K562 (cell line): ENCODE data around the gene TMEM41B. TPM values are rescaled to one million over a fixed set of nuclear protein-coding genes. Genes with fewer than 3 reads are reported as not detected.

Source experiments
- ATAC-seq: fragments of 200-7000 bp; cut with Tn5 transposase; 3 replicates; pipeline ENCODE4 v1.9.1; 2020; ENCODE audit warnings: moderate library complexity
- BruUV-seq: library from RNA; stranded (reverse); fragments of 400-500 nt; replicated peaks from 2 replicates; lab custom pipeline; 2021; lab: Mats Ljungman, UMichigan
- CTCF ChIA-PET: fragments of 300-600 bp; formaldehyde crosslinking; extraction: SDS; loops from one replicate; lab custom pipeline; 2021; ENCODE audit warnings: low intra/inter-chr PET ratio; lab: Yijun Ruan, JAX
- POLR2A ChIA-PET: fragments of 300-600, 350-650 bp; sonication (Branson Sonifier 250); formaldehyde crosslinking; extraction: SDS; loops from one replicate; lab custom pipeline; 2021; ENCODE audit warnings: antibody characterized with exemption, inconsistent platforms; lab: Yijun Ruan, JAX
- DNase-seq, 4 experiments: peaks; one replicate each; pipeline versions ENCODE4 v3.0.0 to v3.0.0-alpha.2; 2011 to 2018; ENCODE audit warnings: low spot score in 3 of 4, mixed read lengths in 3 of 4; ENCODE audit errors: extremely low read depth in 1 of 4
- FAIRE-seq: peaks from 2 replicates; lab custom pipeline; 2011; peaks lifted over from hg19 to GRCh38; lab: Jason Lieb, UNC
- H2AFZ ChIP-seq: 2 replicates; pipeline ENCODE4 v1.6.0; 2011; ENCODE audit warnings: low read depth, low read length, control low read depth, inconsistent platforms
- H3K27ac ChIP-seq: fragments of 200-600 bp; 3 replicates; pipeline ENCODE4 v1.8.0; 2011; ENCODE audit warnings: low read depth, mild to moderate bottlenecking, control low read depth, inconsistent platforms, low read length, moderate library complexity, mixed read lengths; ENCODE audit errors: extremely low read depth
- H3K27me3 ChIP-seq, 2 experiments: fragments of 300-600 bp in 1 of 2; 2 replicates in 1 of 2; 3 replicates in 1 of 2; pipeline versions ENCODE4 v1.6.0 to v1.8.0; 2011; ENCODE audit warnings: inconsistent platforms in 2 of 2, low read length in 2 of 2, mild to moderate bottlenecking in 1 of 2, mixed read lengths in 1 of 2, moderate library complexity in 1 of 2; ENCODE audit not compliant: control insufficient read depth in 2 of 2, insufficient read depth in 2 of 2
- H3K36me3 ChIP-seq: fragments of 300-600 bp; 3 replicates; pipeline ENCODE4 v1.8.0; 2011; ENCODE audit warnings: mild to moderate bottlenecking, low read length, inconsistent platforms; ENCODE audit not compliant: control insufficient read depth, insufficient read depth
- H3K4me1 ChIP-seq, 2 experiments: fragments of 200-600 bp in 1 of 2; replicated peaks in 1 of 2; 2 replicates in 1 of 2; 3 replicates in 1 of 2; pipeline versions ENCODE4 v1.5.1 to v1.8.0; 2011; ENCODE audit warnings: inconsistent platforms in 2 of 2, low read length in 2 of 2, mild to moderate bottlenecking in 1 of 2, mixed read lengths in 1 of 2, moderate library complexity in 1 of 2; ENCODE audit not compliant: control insufficient read depth in 2 of 2, insufficient read depth in 2 of 2
- H3K4me2 ChIP-seq: 2 replicates; pipeline ENCODE4 v1.6.1; 2011; ENCODE audit warnings: low read length, control low read depth, inconsistent platforms, mixed read lengths; ENCODE audit not compliant: insufficient read depth
- H3K4me3 ChIP-seq: fragments of 200-600 bp; sonication (generic), shearing (Covaris generic); 2 replicates; pipeline ENCODE4 v1.5.1; 2016; ENCODE audit warnings: control low read depth, inconsistent platforms
- H3K79me2 ChIP-seq: fragments of 200-600 bp; 3 replicates; pipeline ENCODE4 v1.8.0; 2011; ENCODE audit warnings: low read length, inconsistent platforms; ENCODE audit not compliant: control insufficient read depth, insufficient read depth
- H3K9ac ChIP-seq, 2 experiments: 2 replicates each; pipeline versions ENCODE4 v1.6.0 to v1.6.1; 2011; ENCODE audit warnings: low read depth in 2 of 2, low read length in 2 of 2, control low read depth in 1 of 2, inconsistent platforms in 1 of 2, mild to moderate bottlenecking in 1 of 2, mixed read lengths in 1 of 2; ENCODE audit not compliant: insufficient read depth in 1 of 2
- H3K9me1 ChIP-seq: one replicate; pipeline ENCODE4 v1.6.0; 2011; ENCODE audit warnings: inconsistent platforms, mild to moderate bottlenecking, low read length, moderate library complexity; ENCODE audit not compliant: control insufficient read depth, insufficient read depth
- H3K9me3 ChIP-seq: replicated peaks from 2 replicates; pipeline ENCODE4 v1.5.1; 2011; ENCODE audit warnings: low read depth, low read length, inconsistent platforms; ENCODE audit not compliant: control insufficient read depth, insufficient read depth
- H4K20me1 ChIP-seq: replicated peaks from 2 replicates; pipeline ENCODE4 v1.6.1; 2011; ENCODE audit warnings: low read length, inconsistent platforms, mixed read lengths; ENCODE audit not compliant: control insufficient read depth, insufficient read depth
- ARHGAP35 ChIP-seq: fragments of 450-650 bp; IDR thresholded peaks from 2 replicates; pipeline ENCODE4 v1.6.1; 2018; ENCODE audit not compliant: partially characterized antibody
- ARID1B ChIP-seq: fragments of 450-650 bp; IDR thresholded peaks from 2 replicates; pipeline ENCODE4 v1.6.1; 2016; ENCODE audit warnings: antibody characterized with exemption, mild to moderate bottlenecking, inconsistent platforms
- ASH1L ChIP-seq: fragments of 450-650 bp; IDR thresholded peaks from 2 replicates; pipeline ENCODE4 v1.6.1; 2018; ENCODE audit warnings: borderline replicate concordance, mild to moderate bottlenecking, low read depth; ENCODE audit not compliant: partially characterized antibody
- ATF2 ChIP-seq: sonication (generic); formaldehyde crosslinking; IDR thresholded peaks from 2 replicates; pipeline ENCODE4 v1.8.1; 2022; ENCODE audit warnings: missing genetic modification reagents
- DPF2 ChIP-seq: fragments of 450-650 bp; IDR thresholded peaks from 2 replicates; pipeline ENCODE4 v1.6.1; 2016
- ETS2 ChIP-seq: IDR thresholded peaks from 2 replicates; pipeline ENCODE4 v1.6.1; 2016; ENCODE audit warnings: borderline replicate concordance, missing genetic modification characterization, mild to moderate bottlenecking, moderate library complexity, missing compliant biosample characterization; ENCODE audit not compliant: poor library complexity, severe bottlenecking
- KDM1A ChIP-seq, 2 experiments: fragments of 450-650 bp; IDR thresholded peaks; 2 replicates each; pipeline ENCODE4 v1.6.1; 2016; ENCODE audit warnings: mild to moderate bottlenecking in 2 of 2
- MAFF ChIP-seq: IDR thresholded peaks from 2 replicates; pipeline ENCODE4 v1.6.1; 2012; ENCODE audit warnings: low read length, improper control_type of control experiment
- MAFK ChIP-seq: IDR thresholded peaks from 2 replicates; pipeline ENCODE4 v1.6.1; 2011; ENCODE audit warnings: low read length, improper control_type of control experiment
- MXI1 ChIP-seq: IDR thresholded peaks from 2 replicates; pipeline ENCODE4 v1.6.1; 2011; ENCODE audit warnings: low read depth, mild to moderate bottlenecking, improper control_type of control experiment, low read length
- NFE2L1 ChIP-seq: fragments of 450-650 bp; IDR thresholded peaks from 2 replicates; pipeline ENCODE4 v1.6.1; 2016; ENCODE audit warnings: missing genetic modification characterization, low read depth, mild to moderate bottlenecking, missing compliant biosample characterization, moderate library complexity, borderline replicate concordance
- RAD21 ChIP-seq, 2 experiments: fragments of 250-450 bp in 1 of 2; fragments of 450-650 bp in 1 of 2; sonication (Bioruptor Pico) in 1 of 2; formaldehyde crosslinking in 1 of 2; IDR thresholded peaks in 1 of 2; conservative IDR thresholded peaks in 1 of 2; 2 replicates each; pipeline versions ENCODE4 v1.4.0 to v1.8.0; 2020 to 2022; ENCODE audit warnings: mild to moderate bottlenecking in 2 of 2, moderate library complexity in 1 of 2
- RHOXF2B ChIP-seq: fragments of 250-450 bp; sonication (Bioruptor Pico); conservative IDR thresholded peaks from 2 replicates; pipeline ENCODE4 v1.5.1; 2021
- SMAD1 ChIP-seq: fragments of 150-350 bp; IDR thresholded peaks from 2 replicates; pipeline ENCODE4 v1.6.1; 2014; ENCODE audit warnings: low read length, low read depth; ENCODE audit not compliant: partially characterized antibody
- SMARCA4 ChIP-seq: fragments of 450-650 bp; IDR thresholded peaks from 2 replicates; pipeline ENCODE4 v1.6.1; 2016
- SMARCE1 ChIP-seq: fragments of 450-650 bp; IDR thresholded peaks from 2 replicates; pipeline ENCODE4 v1.7.1; 2016; ENCODE audit warnings: mild to moderate bottlenecking
- TFAM ChIP-seq: fragments of 250-450 bp; sonication (Bioruptor Pico); conservative IDR thresholded peaks from 2 replicates; pipeline ENCODE4 v1.5.0; 2021; ENCODE audit warnings: mild to moderate bottlenecking, moderate library complexity
- ZBED1 ChIP-seq: IDR thresholded peaks from 2 replicates; pipeline ENCODE4 v1.6.1; 2014
- ZBTB26 ChIP-seq: fragments of 450-650 bp; formaldehyde crosslinking; IDR thresholded peaks from 2 replicates; pipeline ENCODE4 v1.4.0; 2022; ENCODE audit warnings: missing genetic modification characterization
- ZNF316 ChIP-seq: fragments of 450-650 bp; IDR thresholded peaks from 2 replicates; pipeline ENCODE4 v1.6.1; 2016
- WGBS: fragments of 100-300 bp; shearing (Covaris generic); methylation state at CpG from one replicate; pipeline ENCODE4 v1.1.6; 2016; ENCODE audit warnings: low coverage, mixed read lengths; ENCODE audit not compliant: insufficient coverage; ENCODE audit errors: missing lambda C conversion rate; 5-methylcytosine and 5-hydroxymethylcytosine counted together
- in situ Hi-C: fragments of 300-500 bp; cut with MboI; formaldehyde crosslinking; loops from 4 replicates; pipeline ENCODE4 v1.15.0; 2018; ENCODE audit warnings: inconsistent platforms, mixed read lengths
- intact Hi-C: fragments of 100-400 bp; cut with micrococcal nuclease; formaldehyde crosslinking; loops from 2 replicates; pipeline ENCODE4 v1.14.2; 2022
- polyA plus RNA-seq, 8 experiments: library from polyadenylated mRNA; depleted of rRNA in 4 of 8; stranded (reverse) in 5 of 8; unstranded in 3 of 8; fragments of >200 nt; fragmentation: Nextera tagmentation in 2 of 8; fragmentation: Illumina TruSeq in 1 of 8; extraction: Ambion mirVana in 2 of 8; extraction: Trizol in 1 of 8; gene quantifications; 2 replicates each; pipeline versions ENCODE4 v1.2.1 to v1.2.3, GENCODE V29; 2011 to 2014; ENCODE audit warnings: inconsistent platforms in 1 of 8, missing spikeins in 1 of 8
- total RNA-seq, 7 experiments: library from RNA; depleted of rRNA in 6 of 7; stranded (reverse); fragments of >200 nt in 6 of 7; fragmentation: Illumina TruSeq in 2 of 7; extraction: Trizol in 2 of 7; gene quantifications; 2 replicates each; pipeline versions ENCODE4 v1.2.1 to v1.2.3, GENCODE V29; 2011 to 2021; ENCODE audit warnings: low replicate concordance in 1 of 7
- TF ChIP-seq, protein P1 (sequence below), 2 experiments: IDR thresholded peaks; 2 replicates each; pipeline ENCODE4 v1.6.1; 2011; ENCODE audit warnings: borderline replicate concordance in 1 of 2, control low read depth in 1 of 2, low read depth in 1 of 2, low read length in 1 of 2, mild to moderate bottlenecking in 1 of 2, mixed read lengths in 1 of 2, moderate library complexity in 1 of 2; ENCODE audit not compliant: insufficient read depth in 1 of 2, insufficient read length in 1 of 2, poor library complexity in 1 of 2, severe bottlenecking in 1 of 2; ENCODE audit errors: extremely low read depth in 1 of 2

The TMEM41B gene
- total and polyA plus RNA-seq, 9 of the 15 experiments (the other 6 are each of a cell fraction or from before 2014, with no cell fraction given), result 17.1 to 89.6 (median 48.7) TPM

DNA sequence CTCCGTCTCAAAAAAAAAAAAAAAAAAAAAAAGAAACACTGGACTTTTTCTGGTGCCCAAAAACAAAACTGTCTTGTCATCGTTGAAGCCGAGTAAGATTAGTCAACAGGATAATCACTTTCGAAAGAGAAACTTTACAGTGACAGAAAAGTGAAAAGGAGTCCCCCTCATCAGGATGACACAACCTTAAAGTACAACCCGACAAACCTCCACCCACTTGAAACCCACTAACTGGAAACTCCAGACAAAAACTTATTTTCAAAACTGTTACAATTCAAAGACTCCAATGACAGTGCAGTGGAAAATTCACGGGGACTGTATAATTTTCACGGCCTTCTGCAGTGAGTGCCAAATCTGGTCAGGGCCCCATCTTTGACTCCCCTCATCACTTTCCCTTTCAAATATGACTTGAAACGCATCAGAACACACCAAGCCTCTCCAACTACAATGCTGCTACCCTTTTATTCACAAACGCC, 50.5 kb downstream of the TMEM41B start:
- H3K9ac ChIP-seq, result peak overlapping the region in 1 of 2 experiments; percentile 91; a peak in 2 of 4 replicates
- peaks cover 13% of the 10 kb centered on the region for H4K20me1 ChIP-seq
- peak overlapping the region; percentile 74; the same call in 1 of the 2 replicates for H2AFZ ChIP-seq
- FAIRE-seq (peak; percentile 52), ATAC-seq (peak; percentile 30), DNase-seq (peak in 2 of 4 experiments; percentile 40 to 52)
- H3K4me2 ChIP-seq, result peak overlapping the region; percentile 92
- TSS peak; percentile 79 for BruUV-seq
- no peaks in the 10 kb centered on the region for H3K36me3 ChIP-seq
- ChIA-PET CTCF (no interaction called here), POLR2A (interaction anchor here (0.5 to 2.8 kb wide), 6 partner anchors 10 to 340 kb away, joined by 4 to 12 read pairs (median 6); partner anchors contain the start of gene ZNF143)
- peak overlapping the region; percentile 93 for H3K4me3 ChIP-seq
- H3K4me1 ChIP-seq, result peaks cover 5 to 24% of the 10 kb centered on the region in 2 experiments; a peak in 4 of 5 replicates
- peaks cover 58% of the 10 kb centered on the region for H3K79me2 ChIP-seq
- H3K27ac ChIP-seq, result peak overlapping the region; percentile 95
- WGBS, result 0% methylated on average over 8 of the region's 9 CpGs
- H3K9me3 ChIP-seq, result no peaks in the 10 kb centered on the region
- in situ Hi-C loops (no loop called here), intact Hi-C loops (loop anchor here (2.0 to 5.0 kb wide), 2 partner anchors 19 to 57 kb away; no protein-coding TSS in a partner anchor)
- no peaks in the 10 kb centered on the region for H3K9me1 ChIP-seq
- H3K27me3 ChIP-seq, result no peaks in the 10 kb centered on the region
- no peak for TF ChIP-seq ZBED1
- TF ChIP-seq ASH1L, result no peak
- TF ChIP-seq ARHGAP35, result no peak
- TF ChIP-seq SMARCE1, result peak; percentile 65; the same call in 1 of the 2 replicates
- TF ChIP-seq MXI1, result no peak
- peak; percentile 73 for TF ChIP-seq MAFK
- TF ChIP-seq RAD21 (CRISPR knock-in tag; conservative IDR thresholded peaks at IDR 0.05 in 1 of 2, IDR thresholded peaks at IDR 0.05 in 1 of 2), result no peak
- 0 out of 4 replicates have a peak, but pooled peaks of 1 of the 2 experiments have one; percentile 13 for TF ChIP-seq KDM1A (IDR thresholded peaks at IDR 0.05)
- no peak for TF ChIP-seq ZBTB26 (CRISPR knock-in tag)
- peak; percentile 57; the same call in 1 of the 2 replicates for TF ChIP-seq SMARCA4
- TF ChIP-seq ARID1B, result peak; percentile 37
- no peak for TF ChIP-seq RHOXF2B
- TF ChIP-seq ZNF316, result peak; percentile 97
- no peak for TF ChIP-seq TFAM (CRISPR knock-in tag)
- no peak for TF ChIP-seq SMAD1
- peak; percentile 87 for TF ChIP-seq NFE2L1 (tag)
- TF ChIP-seq, protein P1, sequence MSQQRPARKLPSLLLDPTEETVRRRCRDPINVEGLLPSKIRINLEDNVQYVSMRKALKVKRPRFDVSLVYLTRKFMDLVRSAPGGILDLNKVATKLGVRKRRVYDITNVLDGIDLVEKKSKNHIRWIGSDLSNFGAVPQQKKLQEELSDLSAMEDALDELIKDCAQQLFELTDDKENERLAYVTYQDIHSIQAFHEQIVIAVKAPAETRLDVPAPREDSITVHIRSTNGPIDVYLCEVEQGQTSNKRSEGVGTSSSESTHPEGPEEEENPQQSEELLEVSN (IDR thresholded peaks at IDR 0.05; ENCODE audit: borderline replicate concordance in 1 of 2, extremely low read depth in 1 of 2, insufficient read depth in 1 of 2, insufficient read length in 1 of 2, low read depth in 1 of 2, low read length in 1 of 2, poor library complexity in 1 of 2, severe bottlenecking in 1 of 2), result no peak
- no peak for TF ChIP-seq ETS2
- TF ChIP-seq ATF2 (CRISPR knock-in tag), result no peak
- TF ChIP-seq DPF2, result peak; percentile 63; the same call in 1 of the 2 replicates
- peak; percentile 65; the same call in 1 of the 2 replicates for TF ChIP-seq MAFF
